NB4 (cell line): ENCODE measurements around the gene CDH2.
A peak's percentile ranks its signal among the peaks of the same experiment; 100 is the strongest.

Experiments used
- DNase-seq: peaks from one replicate; pipeline ENCODE4 v3.0.0; 2010; ENCODE audit warnings: low read depth
- H3K4me3 ChIP-seq: one replicate; pipeline ENCODE4 v1.5.1; 2011; ENCODE audit warnings: mild to moderate bottlenecking, low read depth, low read length, moderate library complexity
- CTCF ChIP-seq: IDR thresholded peaks from one replicate; pipeline ENCODE4 v1.5.1; 2012; ENCODE audit warnings: low read depth, low read length
- MYC ChIP-seq: IDR thresholded peaks from 2 replicates; pipeline ENCODE4 v1.6.1; 2011; ENCODE audit warnings: low read depth, low read length
- POLR2A ChIP-seq: IDR thresholded peaks from 2 replicates; pipeline ENCODE4 v1.6.1; 2011; ENCODE audit warnings: mild to moderate bottlenecking; ENCODE audit not compliant: insufficient read length; ENCODE audit errors: extremely low read depth
- TF ChIP-seq, protein P1 (sequence below): IDR thresholded peaks from 2 replicates; pipeline ENCODE4 v1.6.1; 2011; ENCODE audit warnings: low read depth, low read length

Gene CDH2

DNA sequence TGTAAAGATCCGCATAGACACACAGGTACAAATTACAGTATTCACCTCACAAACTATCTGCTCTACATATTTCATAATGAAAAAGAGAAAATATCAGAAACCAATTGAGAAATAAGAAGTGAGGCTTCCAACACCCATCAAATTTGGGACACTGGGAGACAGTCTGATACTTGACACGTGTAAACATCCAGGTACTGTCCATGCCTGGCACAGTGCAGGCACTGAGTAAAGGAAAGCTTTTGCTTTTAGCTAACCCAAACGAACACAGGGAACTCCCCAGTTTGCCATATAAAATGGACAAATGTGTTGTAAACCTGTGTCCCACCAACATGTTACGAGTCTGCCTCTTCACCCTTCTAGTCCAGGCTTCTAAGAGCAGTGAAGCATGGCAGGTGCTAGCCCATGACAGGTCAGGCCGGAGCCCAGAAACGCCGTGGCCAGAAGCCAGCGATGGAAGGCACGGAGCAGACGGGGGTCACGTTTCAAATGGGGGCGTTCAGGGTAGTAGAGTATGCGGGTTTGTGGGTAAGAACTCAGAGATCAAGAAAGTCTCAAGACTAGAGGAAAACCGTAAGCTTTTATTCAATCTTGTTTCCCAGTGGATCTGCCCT lies 27.0 kb downstream of the CDH2 start:
- TF ChIP-seq POLR2A (no peak), MYC (no peak), CTCF (no peak)
- TF ChIP-seq, protein P1, sequence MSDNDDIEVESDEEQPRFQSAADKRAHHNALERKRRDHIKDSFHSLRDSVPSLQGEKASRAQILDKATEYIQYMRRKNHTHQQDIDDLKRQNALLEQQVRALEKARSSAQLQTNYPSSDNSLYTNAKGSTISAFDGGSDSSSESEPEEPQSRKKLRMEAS: no peak
- DNase-seq: no peak
- no peak overlapping the region for H3K4me3 ChIP-seq

GRCh38 chr18:28147674-28148171 lies 29.2 kb downstream of the CDH2 start:
- TF ChIP-seq MYC (no peak), CTCF (no peak), POLR2A (no peak)
- TF ChIP-seq, protein P1: no peak
- H3K4me3 ChIP-seq: no peak overlapping the region
- peak; percentile 2 for DNase-seq

DNA sequence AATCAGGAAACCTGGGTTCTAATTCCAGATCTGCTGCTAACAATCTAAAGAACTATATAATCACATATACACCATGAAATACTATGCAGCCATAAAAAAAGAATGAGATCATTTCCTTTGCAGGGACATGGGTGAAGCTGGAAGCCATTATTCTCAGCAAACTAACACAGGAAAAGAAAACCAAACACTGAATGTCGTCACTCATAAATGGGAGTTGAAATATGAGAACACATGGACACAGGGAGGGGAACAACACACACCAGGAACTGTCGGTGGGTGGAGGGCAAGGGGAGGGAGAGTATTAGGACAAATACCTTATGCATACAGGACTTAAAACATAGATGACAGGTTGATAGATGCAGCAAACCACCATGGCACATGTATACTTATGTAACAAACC lies 33.2 kb downstream of the CDH2 start:
- no peak for DNase-seq
- TF ChIP-seq, protein P1: no peak
- TF ChIP-seq CTCF (no peak), MYC (no peak), POLR2A (no peak)
- no peak overlapping the region for H3K4me3 ChIP-seq

GRCh38 chr18:28138816-28139215 lies 38.1 kb downstream of the CDH2 start:
- TF ChIP-seq POLR2A (no peak), MYC (no peak), CTCF (no peak)
- TF ChIP-seq, protein P1: no peak
- DNase-seq: no peak
- H3K4me3 ChIP-seq: no peak overlapping the region

- TF ChIP-seq POLR2A (no peak), MYC (no peak), CTCF (no peak)
- TF ChIP-seq, protein P1: no peak
- no peak overlapping the region for H3K4me3 ChIP-seq
- DNase-seq: no peak
Measured at GRCh38 chr18:28136071-28136470, 40.9 kb downstream of the CDH2 start.

DNA sequence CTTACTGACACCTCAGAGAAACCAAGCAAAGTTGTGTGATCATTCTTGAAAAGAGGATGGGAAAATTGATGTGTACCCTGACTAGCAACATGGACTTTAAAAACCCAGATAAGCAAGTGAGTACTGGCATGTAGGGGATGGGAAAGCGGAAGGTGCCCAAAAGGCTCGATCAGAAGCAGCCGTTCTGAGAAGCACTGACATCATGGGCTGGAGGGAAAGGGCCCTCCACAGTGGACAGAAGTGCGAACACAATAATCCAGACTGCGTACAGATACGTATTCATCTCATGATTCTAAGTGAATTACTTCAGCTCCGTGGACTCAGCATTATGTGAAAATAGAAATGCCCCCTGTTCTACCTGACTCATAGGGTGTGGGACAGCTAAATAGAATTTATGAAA lies 42.2 kb downstream of the CDH2 start:
- no peak for TF ChIP-seq CTCF
- TF ChIP-seq POLR2A: no peak
- TF ChIP-seq MYC: no peak
- no peak overlapping the region for H3K4me3 ChIP-seq
- no peak for DNase-seq
